Thyroid gland (tissue), 4 donors: ENCODE measurements around the gene CTSE. TPM values are rescaled to one million over a fixed set of nuclear protein-coding genes. Genes with fewer than 3 reads are reported as not detected.

Experiments
- DNase-seq, 2 donors: peaks; one replicate each; pipeline ENCODE4 v3.0.0-alpha.2; 2019
- H3K27ac ChIP-seq, 3 donors: fragments of 200-600 bp; sonication (generic); 1 replicate in 2 of 3; 2 replicates in 1 of 3; pipeline ENCODE4 v1.5.1; 2016 to 2019; ENCODE audit warnings: mild to moderate bottlenecking in 1 of 3, moderate library complexity in 1 of 3
- H3K27me3 ChIP-seq: fragments of 200-600 bp; sonication (generic); one replicate; pipeline ENCODE4 v1.5.1; 2019
- H3K36me3 ChIP-seq, 2 donors: fragments of 200-600 bp; sonication (generic); one replicate each; pipeline ENCODE4 v1.5.1; 2016 to 2019
- H3K4me1 ChIP-seq, 2 donors: fragments of 200-600 bp; sonication (generic); one replicate each; pipeline ENCODE4 v1.5.1; 2017 to 2019
- H3K4me3 ChIP-seq, 3 donors: fragments of 200-600 bp; sonication (generic); replicated peaks in 1 of 3; 1 replicate in 2 of 3; 2 replicates in 1 of 3; pipeline ENCODE4 v1.5.1; 2016; ENCODE audit warnings: mild to moderate bottlenecking in 1 of 3
- H3K9me3 ChIP-seq: fragments of 200-600 bp; sonication (generic); one replicate; pipeline ENCODE4 v1.5.1; 2017
- CTCF ChIP-seq, 6 experiments: fragments of 200-600 bp in 3 of 6; fragments of 450-650 bp in 3 of 6; sonication (generic) in 3 of 6; IDR thresholded peaks; one replicate each; pipeline ENCODE4 v1.5.1; 2016 to 2019; ENCODE audit warnings: antibody characterized with exemption in 6 of 6, mild to moderate bottlenecking in 2 of 6, inconsistent platforms in 1 of 6, moderate library complexity in 1 of 6
- POLR2A ChIP-seq, 2 donors: fragments of 450-650 bp; IDR thresholded peaks; one replicate each; pipeline ENCODE4 v1.6.1; 2017; ENCODE audit warnings: antibody characterized with exemption in 2 of 2, mild to moderate bottlenecking in 2 of 2, moderate library complexity in 1 of 2
- WGBS, 2 donors: methylation state at CpG; one replicate each; pipeline ENCODE4 v1.1.5; 2017; 5-methylcytosine and 5-hydroxymethylcytosine counted together
- intact Hi-C: fragments of 100-400 bp; cut with DNase I; formaldehyde crosslinking; loops from one replicate; pipeline ENCODE4 v1.15.1; 2023
- total RNA-seq, 4 donors: library from RNA; depleted of rRNA; stranded (reverse); fragments of >200 nt; gene quantifications; one replicate each; pipeline ENCODE4 v1.2.3, GENCODE V29; 2016

CTSE gene
- total RNA-seq, 4 donors from 2014 or later: 3.6 to 38.2 (median 19.0) TPM

DNA sequence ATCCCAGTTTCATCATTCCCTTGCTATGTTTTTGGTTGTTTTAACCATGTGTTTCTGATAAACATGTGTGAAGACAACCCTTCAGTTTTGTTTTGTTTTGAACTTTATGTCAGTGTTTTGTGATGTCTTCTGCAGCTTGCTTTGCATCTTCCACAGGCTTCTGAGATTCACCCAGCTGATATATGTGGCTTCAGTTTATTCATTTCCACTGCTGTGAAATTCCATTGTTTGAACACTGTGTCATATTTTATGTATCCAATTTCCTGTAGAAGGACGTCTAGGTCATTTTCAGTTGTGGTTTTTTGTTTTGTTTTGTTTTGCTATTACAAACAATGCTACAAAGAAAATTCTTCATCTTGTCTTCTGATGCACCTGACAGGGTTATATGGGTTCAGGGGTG, 53.2 kb downstream of the CTSE start:
- H3K27me3 ChIP-seq: no peaks in the 10 kb centered on the region
- TF ChIP-seq POLR2A (IDR thresholded peaks at IDR 0.05): no peak
- TF ChIP-seq CTCF (IDR thresholded peaks at IDR 0.05): no peak
- no peak for DNase-seq
- H3K36me3 ChIP-seq: no peaks in the 10 kb centered on the region
- no peaks in the 10 kb centered on the region for H3K9me3 ChIP-seq
- intact Hi-C loops: no loop called here
- no peak overlapping the region for H3K4me3 ChIP-seq
- H3K4me1 ChIP-seq: peaks cover 0 to 17% of the 10 kb centered on the region in 2 donors
- peak overlapping the region in 2 of 3 donors; percentile 54 to 79 for H3K27ac ChIP-seq
- WGBS, 2 donors: 59 to 70% methylated on average over 1 of the region's 1 CpG

DNA sequence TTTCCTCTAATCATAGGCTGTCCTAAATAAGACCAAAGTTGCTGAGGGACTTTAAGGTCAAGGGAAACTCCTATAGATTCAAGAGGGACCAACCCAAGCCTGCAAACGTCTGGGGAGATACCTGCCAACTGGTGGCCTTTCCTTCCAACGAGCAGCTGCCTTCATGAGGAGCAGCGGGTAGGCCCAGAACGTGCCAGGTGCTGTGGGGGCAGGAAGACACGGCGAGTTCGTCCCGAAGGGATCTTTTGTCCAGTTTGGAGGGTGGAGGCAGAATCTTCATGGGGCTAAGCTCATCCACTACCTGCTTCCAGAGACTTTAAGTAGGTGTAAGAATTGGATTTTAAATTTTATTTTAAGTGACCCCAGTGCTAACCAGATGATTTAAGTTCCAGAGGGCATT, 54.5 kb downstream of the CTSE start:
- no peak for DNase-seq
- WGBS, 2 donors: 88 to 89% methylated on average over 8 of the region's 8 CpGs
- Histone ChIP-seq H3K27ac (no peak overlapping the region), H3K9me3 (no peaks in the 10 kb centered on the region), H3K4me3 (no peak overlapping the region), H3K4me1 (peaks cover 0 to 17% of the 10 kb centered on the region in 2 donors), H3K27me3 (no peaks in the 10 kb centered on the region), H3K36me3 (no peaks in the 10 kb centered on the region)
- TF ChIP-seq CTCF (IDR thresholded peaks at IDR 0.05): no peak
- no peak for TF ChIP-seq POLR2A (IDR thresholded peaks at IDR 0.05)
- intact Hi-C loops: no loop called here

- intact Hi-C loops: no loop called here
- Histone ChIP-seq H3K36me3 (no peaks in the 10 kb centered on the region), H3K9me3 (no peaks in the 10 kb centered on the region), H3K4me1 (peaks cover 0 to 25% of the 10 kb centered on the region in 2 donors), H3K27me3 (no peaks in the 10 kb centered on the region), H3K4me3 (no peak overlapping the region), H3K27ac (no peak overlapping the region)
- TF ChIP-seq POLR2A (IDR thresholded peaks at IDR 0.05): no peak
- TF ChIP-seq CTCF (IDR thresholded peaks at IDR 0.05): no peak
- no peak for DNase-seq
- WGBS, 2 donors: 79 to 82% methylated on average over 10 of the region's 10 CpGs
Observed at GRCh38 chr1:205967554-205968335, 56.0 kb downstream of the CTSE start.

- Histone ChIP-seq H3K36me3 (no peaks in the 10 kb centered on the region), H3K27ac (no peak overlapping the region), H3K4me1 (peaks cover 15 to 35% of the 10 kb centered on the region in 2 donors), H3K9me3 (no peaks in the 10 kb centered on the region), H3K4me3 (no peak overlapping the region), H3K27me3 (no peaks in the 10 kb centered on the region)
- WGBS, 2 donors: 76 to 77% methylated on average over 13 of the region's 13 CpGs
- intact Hi-C loops: no loop called here
- no peak for TF ChIP-seq CTCF (IDR thresholded peaks at IDR 0.05)
- no peak for TF ChIP-seq POLR2A (IDR thresholded peaks at IDR 0.05)
- no peak for DNase-seq
Observed at GRCh38 chr1:205965036-205965884, 58.4 kb downstream of the CTSE start.
